ENCODE measurements around the gene ASPG.

ASPG gene

GRCh38 chr14:104148433-104149277, 63.2 kb downstream of the ASPG start:
- H3K4me1 ChIP-seq (ENCODE audit: control insufficient read depth, low read length): no peaks in the 10 kb centered on the region
- no peaks in the 10 kb centered on the region for H3K27me3 ChIP-seq (ENCODE audit: control insufficient read depth, low read length)

GRCh38 chr14:104149278-104149595, 63.7 kb downstream of the ASPG start:
- TF ChIP-seq EZH2phosphoT487 (IDR thresholded peaks at IDR 0.05; ENCODE audit: borderline replicate concordance, low read length): no peak
- TF ChIP-seq CTCF (IDR thresholded peaks at IDR 0.05; ENCODE audit: low read depth, low read length, poor library complexity, severe bottlenecking): no peak
- Histone ChIP-seq H3K27me3 (ENCODE audit: control insufficient read depth, low read length) (no peaks in the 10 kb centered on the region), H3K9me3 (ENCODE audit: control insufficient read depth, insufficient read depth, low read length) (no peaks in the 10 kb centered on the region), H3K4me2 (ENCODE audit: low read length) (no peak overlapping the region), H3K9me2 (replicated peaks; ENCODE audit: control insufficient read depth, low read length) (no peaks in the 10 kb centered on the region), H3K27ac (ENCODE audit: low read depth, low read length) (no peak overlapping the region), H4K20me1 (ENCODE audit: control insufficient read depth, insufficient read depth, low read depth, low read length) (no peaks in the 10 kb centered on the region), H3K4me3 (ENCODE audit: low read length) (no peak overlapping the region), H3K79me2 (ENCODE audit: control insufficient read depth, low read length) (no peaks in the 10 kb centered on the region), H3K36me3 (ENCODE audit: control insufficient read depth, low read length) (no peaks in the 10 kb centered on the region), H3K4me1 (ENCODE audit: control insufficient read depth, low read length) (no peaks in the 10 kb centered on the region), H3F3A (ENCODE audit: control insufficient read depth, insufficient read depth) (no peaks in the 10 kb centered on the region)

More at GRCh38 chr14:104148433-104149277, 63.2 kb downstream of the ASPG start:
- no peaks in the 10 kb centered on the region for H3K9me3 ChIP-seq (ENCODE audit: control insufficient read depth, insufficient read depth, low read length)
- no peak overlapping the region for H3K4me2 ChIP-seq (ENCODE audit: low read length)
- no peaks in the 10 kb centered on the region for H3K79me2 ChIP-seq (ENCODE audit: control insufficient read depth, low read length)
- no peaks in the 10 kb centered on the region for H3F3A ChIP-seq (ENCODE audit: control insufficient read depth, insufficient read depth)
- no peaks in the 10 kb centered on the region for H3K9me2 ChIP-seq (replicated peaks; ENCODE audit: control insufficient read depth, low read length)
- H4K20me1 ChIP-seq (ENCODE audit: control insufficient read depth, insufficient read depth, low read depth, low read length): no peaks in the 10 kb centered on the region
- no peak overlapping the region for H3K4me3 ChIP-seq (ENCODE audit: low read length)
- H3K27ac ChIP-seq (ENCODE audit: low read depth, low read length): no peak overlapping the region
- TF ChIP-seq EZH2phosphoT487 (IDR thresholded peaks at IDR 0.05; ENCODE audit: borderline replicate concordance, low read length) (no peak), CTCF (IDR thresholded peaks at IDR 0.05; ENCODE audit: low read depth, low read length, poor library complexity, severe bottlenecking) (no peak)
- H3K36me3 ChIP-seq (ENCODE audit: control insufficient read depth, low read length): no peaks in the 10 kb centered on the region

- Histone ChIP-seq H3K4me3 (ENCODE audit: low read length) (no peak overlapping the region), H3K36me3 (ENCODE audit: control insufficient read depth, low read length) (no peaks in the 10 kb centered on the region), H3K4me2 (ENCODE audit: low read length) (no peak overlapping the region), H3K79me2 (ENCODE audit: control insufficient read depth, low read length) (no peaks in the 10 kb centered on the region), H3K27ac (ENCODE audit: low read depth, low read length) (no peak overlapping the region), H4K20me1 (ENCODE audit: control insufficient read depth, insufficient read depth, low read depth, low read length) (no peaks in the 10 kb centered on the region), H3K9me2 (replicated peaks; ENCODE audit: control insufficient read depth, low read length) (no peaks in the 10 kb centered on the region), H3K9me3 (ENCODE audit: control insufficient read depth, insufficient read depth, low read length) (no peaks in the 10 kb centered on the region), H3F3A (ENCODE audit: control insufficient read depth, insufficient read depth) (no peaks in the 10 kb centered on the region), H3K27me3 (ENCODE audit: control insufficient read depth, low read length) (no peaks in the 10 kb centered on the region), H3K4me1 (ENCODE audit: control insufficient read depth, low read length) (no peaks in the 10 kb centered on the region)
- TF ChIP-seq CTCF (IDR thresholded peaks at IDR 0.05; ENCODE audit: low read depth, low read length, poor library complexity, severe bottlenecking): no peak
- no peak for TF ChIP-seq EZH2phosphoT487 (IDR thresholded peaks at IDR 0.05; ENCODE audit: borderline replicate concordance, low read length)
Observed at GRCh38 chr14:104149617-104150135, 64.2 kb downstream of the ASPG start.

All from DOHH2 (cell line).